NCI-H345 treated with DMSO at 0.1 percent for 48 hours (cell line): Measurements from ENCODE around the gene MICALL1.
"Not testable (repeated sequence)": the region's sequence is repeated elsewhere in the genome, so short reads cannot be mapped to it uniquely, and the experiment has no call there.

Source experiments
- DNase-seq: peaks from one replicate; lab custom pipeline; 2025; ENCODE audit not compliant: unreplicated experiment; lab: John Stamatoyannopoulos, UW

Gene MICALL1

GRCh38 chr22:37929390-37929789, 23.3 kb downstream of the MICALL1 start:
- no peak for DNase-seq

GRCh38 chr22:37930270-37930951, 24.3 kb downstream of the MICALL1 start:
- DNase-seq = no peak

DNA sequence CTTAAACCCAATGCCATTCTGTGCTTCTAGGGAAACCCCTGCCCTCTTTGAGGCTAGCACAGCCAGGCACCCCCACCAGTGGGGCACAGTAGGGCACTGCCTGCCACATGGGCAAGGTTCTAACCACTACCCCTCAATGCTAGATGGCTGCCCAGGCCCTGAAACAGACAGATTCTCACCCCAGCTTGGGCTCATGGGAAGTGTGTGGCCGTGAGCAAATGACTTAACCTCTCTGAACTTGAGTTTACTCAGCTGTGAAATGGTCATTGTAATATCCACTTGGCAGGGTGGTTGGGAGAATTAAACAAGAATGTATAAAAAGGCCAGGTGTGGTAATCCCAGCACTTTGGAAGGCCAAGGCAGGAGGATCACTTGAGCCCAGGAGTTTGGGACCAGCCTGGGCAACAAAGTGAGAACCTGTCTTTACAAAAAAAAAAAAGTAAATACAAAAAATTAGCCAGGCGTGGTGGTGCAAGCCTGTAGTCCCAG, 24.9 kb downstream of the MICALL1 start:
- no peak for DNase-seq

- DNase-seq = no peak
Measured at GRCh38 chr22:37931893-37932389, 25.8 kb downstream of the MICALL1 start.

DNA sequence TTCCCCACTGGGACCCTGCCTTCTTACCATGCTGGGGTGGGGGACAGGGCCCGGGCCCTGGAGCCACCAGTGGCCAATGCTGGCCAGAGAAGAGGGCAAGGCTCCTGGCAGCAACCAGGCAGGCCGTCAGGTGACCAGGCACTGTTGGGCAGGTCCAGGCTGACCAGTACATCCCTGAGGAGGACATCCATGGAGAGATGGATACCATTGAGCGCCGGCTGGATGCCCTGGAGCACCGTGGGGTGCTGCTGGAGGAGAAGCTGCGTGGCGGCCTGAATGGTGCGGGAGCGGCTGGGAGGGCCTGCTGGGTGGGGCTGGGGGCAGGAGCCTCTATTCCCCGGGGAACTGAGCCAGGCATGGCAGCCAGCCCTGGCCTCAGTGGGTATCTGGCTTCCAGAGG, 26.3 kb downstream of the MICALL1 start:
- DNase-seq = no peak

DNA sequence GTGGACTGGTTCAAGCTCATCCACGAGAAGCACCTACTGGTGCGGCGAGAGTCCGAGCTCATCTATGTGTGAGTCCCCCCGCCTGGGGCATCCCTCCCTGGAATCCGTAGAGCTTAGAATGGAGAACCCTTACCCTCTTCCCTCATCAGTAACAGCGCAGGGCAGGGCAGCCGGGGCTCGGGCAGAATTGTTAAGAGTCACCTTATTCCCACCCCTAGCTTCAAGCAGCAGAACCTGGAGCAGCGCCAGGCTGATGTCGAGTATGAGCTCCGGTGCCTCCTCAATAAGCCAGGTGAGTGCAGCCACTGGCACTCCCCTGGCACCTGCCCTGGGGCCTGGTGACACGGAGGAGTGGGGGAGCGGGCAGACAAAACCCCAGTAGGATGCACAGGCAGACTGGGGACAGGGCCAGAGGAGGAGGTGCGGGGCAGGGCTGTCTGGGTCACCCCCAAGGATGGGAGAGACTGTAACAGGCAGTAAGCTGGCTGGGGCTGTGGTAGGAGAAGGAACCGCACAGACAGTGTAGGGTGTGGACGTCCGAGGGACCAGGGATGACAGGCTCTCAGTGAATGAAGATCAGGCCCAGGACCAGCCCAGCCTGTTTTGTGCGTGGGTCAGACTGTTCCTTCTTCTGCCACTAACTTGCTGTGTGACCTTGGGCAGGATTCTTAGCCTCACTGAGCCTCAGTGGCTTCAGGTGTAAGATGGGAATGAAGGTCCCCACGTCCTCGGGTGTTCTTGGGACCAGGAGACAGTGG, 26.9 kb downstream of the MICALL1 start:
- peak; percentile 13 for DNase-seq

DNA sequence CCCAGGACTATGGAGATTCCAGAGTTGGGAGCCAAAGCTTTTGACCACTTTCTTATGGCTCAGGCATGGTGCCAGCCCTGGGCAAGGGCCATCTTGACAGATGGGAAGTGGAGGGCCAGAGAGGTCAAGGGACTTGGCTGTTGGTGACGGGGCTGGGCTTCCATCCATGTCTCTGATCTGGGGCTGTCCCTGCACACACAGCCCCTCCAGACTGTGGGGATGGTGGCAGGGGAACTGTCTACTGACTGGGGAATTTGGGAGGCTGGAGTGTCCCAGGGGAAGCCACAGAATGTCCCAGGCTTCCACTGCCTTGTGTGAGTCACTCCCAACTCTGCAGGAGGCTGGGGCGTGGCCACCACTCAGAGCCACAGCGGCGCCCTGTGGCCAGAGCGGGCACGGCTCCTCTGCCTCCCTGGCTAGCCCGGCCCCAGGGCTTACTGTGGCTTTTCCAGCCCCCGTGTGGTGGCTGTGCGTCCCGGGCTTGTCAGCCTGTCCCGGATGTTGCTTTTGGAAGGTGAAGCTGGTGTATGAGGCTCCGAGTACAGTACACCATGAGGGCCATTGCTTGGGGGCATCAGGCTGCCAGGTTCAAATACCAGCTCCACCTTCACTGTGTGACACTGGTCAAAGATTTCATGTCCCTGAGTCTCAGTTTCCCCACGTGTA, 27.7 kb downstream of the MICALL1 start:
- DNase-seq = no peak

GRCh38 chr22:37940698-37941376, 34.7 kb downstream of the MICALL1 start:
- DNase-seq = no peak

GRCh38 chr22:37942133-37942532, 36.0 kb downstream of the MICALL1 start:
- no peak for DNase-seq

DNA sequence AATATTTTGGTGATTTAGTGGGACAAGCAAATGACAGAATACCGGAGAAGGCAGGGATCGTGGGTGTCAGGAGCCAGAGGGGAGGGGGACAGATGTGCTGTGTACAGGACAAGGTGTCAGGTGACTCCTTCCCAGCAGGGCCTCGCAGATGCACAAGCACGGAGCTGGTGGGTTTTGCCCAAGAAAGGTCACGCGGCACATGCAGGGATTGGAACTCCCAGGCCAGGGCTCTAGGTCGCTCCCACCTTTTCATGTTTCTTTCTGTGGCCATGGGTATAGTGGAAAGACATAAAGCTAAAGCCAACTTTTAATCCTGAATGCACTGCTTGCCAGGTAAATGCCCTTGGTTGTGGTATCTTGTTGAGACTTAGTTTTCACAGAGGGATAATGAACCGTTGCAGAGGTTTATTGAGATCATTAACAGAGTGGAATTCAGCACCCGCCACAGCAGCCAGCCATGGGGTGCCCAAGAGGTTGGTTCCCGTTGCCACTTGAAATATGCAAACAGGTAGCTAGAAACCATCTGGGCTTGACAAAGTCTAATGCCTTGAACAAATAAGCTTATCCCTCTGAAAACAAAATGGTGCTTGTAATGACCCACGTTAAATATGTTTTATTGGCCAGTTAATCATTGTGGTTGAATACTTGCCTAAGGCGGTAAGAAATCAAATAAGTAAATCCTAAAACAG, 37.2 kb downstream of the MICALL1 start:
- DNase-seq = no peak

DNA sequence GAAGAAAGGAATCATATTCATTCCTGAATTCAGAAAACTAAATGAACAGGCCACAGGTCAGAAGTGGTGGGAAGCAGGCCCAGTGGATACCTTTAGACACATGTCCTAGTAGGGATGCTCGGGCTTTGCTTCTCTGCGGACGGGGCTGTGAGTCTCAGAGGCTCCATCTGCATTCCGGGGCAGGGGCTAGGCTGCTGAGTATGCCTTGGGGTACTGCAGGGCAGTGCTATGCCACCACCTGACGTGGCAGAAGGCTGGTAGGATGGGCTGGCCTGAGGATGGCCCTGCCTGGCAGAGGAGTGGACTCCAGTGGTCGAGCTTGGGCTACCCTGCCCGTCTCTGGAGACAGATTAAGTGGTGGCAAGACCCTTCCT, 37.7 kb downstream of the MICALL1 start:
- no peak for DNase-seq

GRCh38 chr22:37944423-37944822, 38.3 kb downstream of the MICALL1 start:
- not testable (repeated sequence) for DNase-seq

GRCh38 chr22:37947142-37947795, 41.2 kb downstream of the MICALL1 start:
- DNase-seq = not testable (repeated sequence)

- DNase-seq = no peak
Measured at GRCh38 chr22:37951305-37951704, 45.2 kb downstream of the MICALL1 start.

DNA sequence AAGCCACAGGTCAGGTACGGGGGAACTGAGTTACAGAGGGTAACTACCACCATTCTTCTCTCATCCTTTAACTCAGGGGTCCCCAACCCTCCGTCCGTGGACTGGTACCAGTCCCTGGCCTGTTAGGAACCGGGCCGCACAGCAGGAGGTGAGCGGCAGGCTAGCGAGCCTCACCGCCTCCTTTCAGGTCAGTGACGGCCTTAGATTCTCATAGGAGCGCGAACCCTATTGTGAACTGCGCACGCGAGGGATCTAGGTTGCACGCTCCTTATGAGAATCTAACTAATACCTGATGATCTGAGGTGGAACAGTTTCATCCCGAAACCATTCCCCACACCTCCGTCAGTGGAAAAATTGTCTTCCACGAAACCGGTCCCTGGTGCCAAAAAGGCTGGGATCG, 46.5 kb downstream of the MICALL1 start:
- not testable (repeated sequence) for DNase-seq

DNA sequence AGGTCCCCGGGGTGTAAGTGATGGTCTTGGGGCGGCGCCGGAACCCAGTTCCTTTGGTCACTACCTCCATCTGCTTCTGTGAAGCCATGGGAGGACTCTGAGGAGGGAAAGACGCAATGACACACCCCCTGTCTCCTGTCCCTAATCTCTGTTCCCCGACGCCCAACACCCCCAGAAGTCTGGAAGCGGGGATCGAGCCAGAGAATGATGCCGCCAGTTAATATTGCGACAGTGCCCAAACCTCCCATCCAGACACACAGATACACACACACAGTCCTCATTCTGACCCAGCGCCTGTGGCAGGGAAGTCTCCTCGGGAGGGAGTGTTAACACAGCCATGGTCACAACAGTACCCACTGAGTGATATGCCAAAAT, 47.0 kb downstream of the MICALL1 start:
- DNase-seq = no peak

DNA sequence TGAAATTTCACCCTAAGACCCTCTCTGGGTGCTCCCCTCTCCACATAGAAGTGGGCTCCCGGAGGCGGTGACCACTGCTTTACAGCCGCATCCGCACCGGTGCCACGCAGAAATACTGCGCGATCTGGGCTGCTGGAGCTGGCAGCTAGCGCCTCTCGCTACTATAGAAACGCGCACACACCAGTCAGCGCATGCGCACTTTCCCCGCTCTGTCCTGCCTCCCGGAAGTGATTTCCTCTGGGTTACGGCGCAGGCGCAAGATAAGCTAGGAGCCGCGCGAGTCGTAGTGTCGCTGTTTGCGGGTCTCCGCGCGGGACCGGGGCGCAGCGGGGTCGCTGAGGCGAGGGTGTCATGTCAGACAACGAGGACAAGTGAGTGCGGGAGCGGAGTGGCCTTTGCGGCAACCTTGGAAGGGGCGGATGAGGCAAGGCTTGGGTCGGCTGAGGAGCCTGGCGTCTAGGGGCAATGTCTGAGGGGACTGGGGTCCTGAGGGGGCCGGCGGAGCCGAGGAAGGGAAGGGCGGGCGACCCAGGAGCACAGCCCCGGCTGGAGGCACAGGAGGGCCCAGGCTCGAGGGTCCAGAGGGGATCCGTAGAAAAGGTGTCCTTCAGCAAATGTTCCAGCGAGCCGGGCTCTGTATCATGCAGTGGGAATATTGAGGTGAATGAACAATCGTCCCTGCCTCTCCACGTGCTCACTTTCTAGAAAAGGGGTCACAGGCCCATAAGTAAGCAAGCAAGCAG, 47.5 kb downstream of the MICALL1 start, which contains the start of the genes C22orf23 and POLR2F:
C22orf23 (minus strand) TSS at position 165 of the 743 bp plus-strand sequence. CDS start 452 bp downstream, outside the sequence.
POLR2F (plus strand) TSS at position 263 of the 743 bp plus-strand sequence; CDS start at position 352, 89 bp downstream.
- DNase-seq = peak; percentile 74

DNA sequence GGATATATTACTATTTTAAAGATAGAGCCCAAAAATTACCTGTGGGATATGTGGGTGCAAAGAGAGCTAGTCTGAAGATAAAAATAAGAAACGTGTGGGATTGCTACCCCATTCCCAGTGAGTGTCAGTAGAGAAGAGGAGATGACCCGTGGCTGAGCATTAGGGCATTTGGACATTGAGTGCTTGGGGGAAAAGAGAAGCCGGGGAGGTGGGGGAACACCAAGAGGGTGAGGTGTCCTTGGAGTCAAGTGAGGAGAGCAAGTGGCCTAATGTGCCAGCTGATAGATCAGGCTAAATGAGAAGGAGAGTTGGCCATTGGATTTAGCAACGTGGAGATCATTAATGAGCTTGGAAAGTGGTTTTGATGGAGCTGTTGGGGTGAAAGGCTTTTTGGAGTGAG, 48.6 kb downstream of the MICALL1 start:
- no peak for DNase-seq

- DNase-seq = not testable (repeated sequence)
Measured at GRCh38 chr22:37955825-37956397, 49.8 kb downstream of the MICALL1 start.
